Osteoblast (primary cell): ENCODE data around the gene ALDH1B1. TPM values are rescaled to one million over a fixed set of nuclear protein-coding genes. Genes with fewer than 3 reads are reported as not detected.

Experiments used
- DNase-seq: peaks from one replicate; pipeline ENCODE4 v3.0.0; 2011; ENCODE audit warnings: low spot score, mixed read lengths; ENCODE audit not compliant: insufficient read length; ENCODE audit errors: missing footprints
- H2AFZ ChIP-seq: 2 replicates; pipeline ENCODE4 v1.6.0; 2011; ENCODE audit warnings: mild to moderate bottlenecking, low read length
- H3K27ac ChIP-seq: 2 replicates; pipeline ENCODE4 v1.5.1; 2011; ENCODE audit warnings: mild to moderate bottlenecking, low read depth, low read length, moderate library complexity
- H3K27me3 ChIP-seq: 2 replicates; pipeline ENCODE4 v1.6.0; 2012; ENCODE audit warnings: mild to moderate bottlenecking, control low read depth, inconsistent platforms, low read length, moderate library complexity; ENCODE audit not compliant: insufficient read depth
- H3K36me3 ChIP-seq: 2 replicates; pipeline ENCODE4 v1.5.1; 2011; ENCODE audit warnings: mild to moderate bottlenecking, low read length, control low read depth, moderate library complexity; ENCODE audit not compliant: insufficient read depth
- H3K4me1 ChIP-seq: 2 replicates; pipeline ENCODE4 v1.5.1; 2011; ENCODE audit warnings: mild to moderate bottlenecking, low read length, control low read depth, moderate library complexity; ENCODE audit not compliant: insufficient read depth
- H3K4me2 ChIP-seq: 2 replicates; pipeline ENCODE4 v1.6.0; 2011; ENCODE audit warnings: mild to moderate bottlenecking, low read length; ENCODE audit not compliant: insufficient read depth
- H3K4me3 ChIP-seq: fragments of 200-600 bp; sonication (generic); 3 replicates; pipeline ENCODE4 v1.5.1; 2012; ENCODE audit warnings: mild to moderate bottlenecking, low read length, inconsistent platforms; ENCODE audit not compliant: insufficient read depth
- H3K79me2 ChIP-seq: 2 replicates; pipeline ENCODE4 v1.6.0; 2012; ENCODE audit warnings: mild to moderate bottlenecking, low read length, control low read depth, inconsistent platforms; ENCODE audit not compliant: insufficient read depth
- H3K9me3 ChIP-seq: 2 replicates; pipeline ENCODE4 v1.5.1; 2011; ENCODE audit warnings: low read depth, low read length, control low read depth
- H4K20me1 ChIP-seq: 2 replicates; pipeline ENCODE4 v1.6.0; 2012; ENCODE audit warnings: mild to moderate bottlenecking, low read length, control low read depth; ENCODE audit not compliant: insufficient read depth
- total RNA-seq: library from RNA; depleted of rRNA; stranded (reverse); fragments of >200 nt; gene quantifications from 2 replicates; pipeline ENCODE4 v1.2.3, GENCODE V29; 2012
- TF ChIP-seq, protein P1 (sequence below): IDR thresholded peaks from 2 replicates; pipeline ENCODE4 v1.5.1; 2011; ENCODE audit warnings: mild to moderate bottlenecking, low read depth, low read length, moderate library complexity; ENCODE audit errors: extremely low read depth

ALDH1B1 gene
- total RNA-seq, 1 donor = 38.0 TPM

DNA sequence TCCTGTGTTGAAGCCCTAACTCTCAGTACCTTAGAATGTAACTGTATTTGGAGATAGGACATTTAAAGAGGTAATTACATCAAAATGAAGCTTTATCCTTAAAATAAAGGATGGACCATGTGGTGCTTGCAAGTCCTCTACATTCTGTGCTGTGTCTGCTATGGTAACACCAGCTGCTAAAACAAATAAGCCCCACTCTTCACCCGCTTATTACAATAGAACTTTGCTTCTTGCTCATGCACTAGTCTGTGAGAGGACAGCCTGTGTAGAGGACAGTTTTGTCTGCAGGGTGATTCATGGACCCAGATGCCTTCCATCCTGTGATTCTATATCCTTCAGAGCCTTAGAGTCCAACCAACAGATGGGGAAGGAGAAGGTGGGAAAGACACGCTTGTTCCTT is 44.2 kb downstream of the ALDH1B1 start:
- Histone ChIP-seq H3K4me2 (no peak overlapping the region), H2AFZ (no peak overlapping the region), H3K27me3 (no peaks in the 10 kb centered on the region), H3K36me3 (no peaks in the 10 kb centered on the region), H3K9me3 (no peaks in the 10 kb centered on the region), H3K79me2 (no peaks in the 10 kb centered on the region), H3K4me1 (peaks cover 9% of the 10 kb centered on the region), H3K4me3 (no peak overlapping the region), H4K20me1 (no peaks in the 10 kb centered on the region), H3K27ac (no peak overlapping the region)
- no peak for DNase-seq
- TF ChIP-seq, protein P1, sequence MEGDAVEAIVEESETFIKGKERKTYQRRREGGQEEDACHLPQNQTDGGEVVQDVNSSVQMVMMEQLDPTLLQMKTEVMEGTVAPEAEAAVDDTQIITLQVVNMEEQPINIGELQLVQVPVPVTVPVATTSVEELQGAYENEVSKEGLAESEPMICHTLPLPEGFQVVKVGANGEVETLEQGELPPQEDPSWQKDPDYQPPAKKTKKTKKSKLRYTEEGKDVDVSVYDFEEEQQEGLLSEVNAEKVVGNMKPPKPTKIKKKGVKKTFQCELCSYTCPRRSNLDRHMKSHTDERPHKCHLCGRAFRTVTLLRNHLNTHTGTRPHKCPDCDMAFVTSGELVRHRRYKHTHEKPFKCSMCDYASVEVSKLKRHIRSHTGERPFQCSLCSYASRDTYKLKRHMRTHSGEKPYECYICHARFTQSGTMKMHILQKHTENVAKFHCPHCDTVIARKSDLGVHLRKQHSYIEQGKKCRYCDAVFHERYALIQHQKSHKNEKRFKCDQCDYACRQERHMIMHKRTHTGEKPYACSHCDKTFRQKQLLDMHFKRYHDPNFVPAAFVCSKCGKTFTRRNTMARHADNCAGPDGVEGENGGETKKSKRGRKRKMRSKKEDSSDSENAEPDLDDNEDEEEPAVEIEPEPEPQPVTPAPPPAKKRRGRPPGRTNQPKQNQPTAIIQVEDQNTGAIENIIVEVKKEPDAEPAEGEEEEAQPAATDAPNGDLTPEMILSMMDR = no peak

DNA sequence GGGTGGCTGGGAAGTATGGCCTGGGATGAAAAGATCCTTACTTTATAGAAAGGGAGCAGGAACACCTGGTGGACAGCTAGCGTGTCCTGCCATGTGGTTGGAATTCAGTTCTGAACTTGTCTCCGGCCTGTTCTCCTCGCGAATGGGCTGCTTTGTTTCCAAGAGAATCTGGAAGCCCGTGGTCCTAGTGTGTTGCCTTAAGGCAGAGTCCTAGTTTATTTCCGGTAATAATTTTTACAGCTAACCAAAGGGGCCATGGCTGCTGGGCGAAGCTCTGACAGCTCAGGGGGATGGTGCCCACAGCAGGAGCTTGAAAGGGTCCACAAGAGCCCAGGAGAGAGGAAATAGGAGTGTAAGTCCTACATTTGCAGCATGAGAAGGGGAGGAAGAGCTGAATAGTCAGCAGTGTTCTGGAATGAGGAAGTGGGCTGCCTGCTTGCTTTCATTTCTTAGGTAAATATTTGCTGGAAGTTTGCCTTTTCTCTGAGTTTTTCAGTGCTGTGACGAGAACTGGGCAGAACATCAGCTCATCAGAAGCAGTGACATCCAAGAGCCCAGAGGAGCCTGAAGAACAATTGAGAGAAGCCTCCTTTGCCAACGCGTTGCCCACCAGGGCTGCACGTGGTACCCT is 44.8 kb downstream of the ALDH1B1 start:
- no peaks in the 10 kb centered on the region for H3K79me2 ChIP-seq
- H3K4me2 ChIP-seq = peak overlapping the region; percentile 62
- H3K27ac ChIP-seq = no peak overlapping the region
- H3K4me1 ChIP-seq = peaks cover 9% of the 10 kb centered on the region
- TF ChIP-seq, protein P1 = no peak
- no peaks in the 10 kb centered on the region for H3K36me3 ChIP-seq
- no peaks in the 10 kb centered on the region for H3K27me3 ChIP-seq
- DNase-seq = peak; percentile 76
- peak overlapping the region; percentile 80 for H2AFZ ChIP-seq
- H3K4me3 ChIP-seq = peak overlapping the region; percentile 25
- H4K20me1 ChIP-seq = no peaks in the 10 kb centered on the region
- H3K9me3 ChIP-seq = no peaks in the 10 kb centered on the region

DNA sequence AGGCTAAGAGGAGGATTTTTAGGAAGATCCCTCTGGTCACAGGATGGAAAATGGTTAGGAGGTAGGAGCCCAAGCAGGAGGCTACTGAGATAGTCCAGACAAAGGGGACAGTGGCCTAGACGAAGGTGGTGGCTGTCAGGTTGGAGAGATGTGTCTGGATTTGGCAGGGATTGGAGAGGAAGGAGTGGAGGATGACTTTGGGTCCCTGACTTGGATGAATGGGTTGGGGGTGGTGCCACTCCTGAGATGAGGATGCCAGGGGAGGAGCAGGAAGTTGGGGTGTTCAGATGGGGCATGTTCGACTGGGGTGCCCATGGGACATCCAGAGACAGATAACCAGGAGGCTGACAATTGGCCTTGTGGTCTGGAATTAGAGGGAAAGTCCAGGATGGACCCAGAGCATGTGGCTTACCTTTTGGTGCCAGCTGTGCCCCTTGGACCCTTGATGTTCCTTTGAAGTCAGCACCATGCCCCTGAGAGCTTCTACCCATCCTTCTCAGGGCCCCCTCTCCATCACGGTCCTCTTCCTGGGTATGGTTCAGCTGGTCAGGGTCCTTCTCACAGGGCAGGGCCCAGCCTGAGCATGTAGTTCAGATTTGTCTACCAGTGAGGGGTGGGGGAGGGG is 46.9 kb downstream of the ALDH1B1 start:
- H3K4me2 ChIP-seq = no peak overlapping the region
- H3K27ac ChIP-seq = no peak overlapping the region
- no peaks in the 10 kb centered on the region for H3K79me2 ChIP-seq
- H3K36me3 ChIP-seq = no peaks in the 10 kb centered on the region
- H3K27me3 ChIP-seq = no peaks in the 10 kb centered on the region
- DNase-seq = no peak
- H3K4me3 ChIP-seq = no peak overlapping the region
- H2AFZ ChIP-seq = no peak overlapping the region
- TF ChIP-seq, protein P1 = no peak
- peaks cover 9% of the 10 kb centered on the region for H3K4me1 ChIP-seq
- H3K9me3 ChIP-seq = no peaks in the 10 kb centered on the region
- H4K20me1 ChIP-seq = no peaks in the 10 kb centered on the region

DNA sequence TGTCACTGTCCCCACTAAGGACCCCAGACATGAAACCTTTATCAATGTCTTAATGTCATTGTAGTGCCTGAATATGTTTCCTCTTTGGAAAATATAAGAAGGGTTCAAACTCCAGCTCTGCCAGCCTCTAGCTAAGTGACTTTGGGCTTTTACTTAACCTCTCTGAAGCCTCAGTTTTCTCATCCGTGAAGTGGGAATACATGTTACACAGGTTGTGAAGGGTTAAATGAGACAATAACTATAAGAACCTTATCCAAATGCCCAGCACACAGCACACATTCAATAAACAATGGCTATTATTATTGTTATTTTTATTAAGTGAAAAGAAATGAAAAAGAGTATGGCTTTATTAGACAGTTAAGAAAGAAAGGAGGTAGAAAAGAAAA is 47.4 kb downstream of the ALDH1B1 start:
- H3K4me2 ChIP-seq = no peak overlapping the region
- no peaks in the 10 kb centered on the region for H3K9me3 ChIP-seq
- no peak overlapping the region for H3K4me3 ChIP-seq
- H3K4me1 ChIP-seq = peaks cover 9% of the 10 kb centered on the region
- DNase-seq = no peak
- TF ChIP-seq, protein P1 = no peak
- no peaks in the 10 kb centered on the region for H3K27me3 ChIP-seq
- no peak overlapping the region for H3K27ac ChIP-seq
- no peaks in the 10 kb centered on the region for H4K20me1 ChIP-seq
- no peak overlapping the region for H2AFZ ChIP-seq
- H3K79me2 ChIP-seq = no peaks in the 10 kb centered on the region
- H3K36me3 ChIP-seq = no peaks in the 10 kb centered on the region
